Stimulated activated CD4-positive, alpha-beta T cell treated with anti-CD3 and anti-CD28 coated beads, TNF-alpha, amount 100 ng/mL, for 1 hour (primary cell): ENCODE results near the gene CMTM1.
A peak's percentile ranks its signal among the peaks of the same experiment; 100 is the strongest.

Experiments used
- DNase-seq, 3 donors: peaks; one replicate each; pipeline ENCODE4 v3.0.0-alpha.2; 2020; ENCODE audit warnings: low read depth in 3 of 3, low spot score in 1 of 3

Gene CMTM1, protein sequence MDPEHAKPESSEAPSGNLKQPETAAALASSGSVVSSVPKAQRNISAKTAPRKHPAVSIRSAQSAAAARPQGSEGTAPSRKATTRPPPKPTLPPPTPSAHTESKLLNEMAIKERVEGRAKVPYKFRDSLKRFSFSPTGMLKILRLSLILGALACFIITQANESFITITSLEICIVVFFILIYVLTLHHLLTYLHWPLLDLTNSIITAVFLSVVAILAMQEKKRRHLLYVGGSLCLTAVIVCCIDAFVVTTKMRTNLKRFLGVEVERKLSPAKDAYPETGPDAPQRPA

GRCh38 chr16:66566051-66566901 lies at the start of gene CMTM1:
TSS of gene CMTM1 (plus strand) at chr16:66566439. CDS start at chr16:66566514, 75 bp downstream.
- DNase-seq = no peak

GRCh38 chr16:66516509-66516807 lies 49.8 kb upstream of the CMTM1 start:
- no peak for DNase-seq

DNA sequence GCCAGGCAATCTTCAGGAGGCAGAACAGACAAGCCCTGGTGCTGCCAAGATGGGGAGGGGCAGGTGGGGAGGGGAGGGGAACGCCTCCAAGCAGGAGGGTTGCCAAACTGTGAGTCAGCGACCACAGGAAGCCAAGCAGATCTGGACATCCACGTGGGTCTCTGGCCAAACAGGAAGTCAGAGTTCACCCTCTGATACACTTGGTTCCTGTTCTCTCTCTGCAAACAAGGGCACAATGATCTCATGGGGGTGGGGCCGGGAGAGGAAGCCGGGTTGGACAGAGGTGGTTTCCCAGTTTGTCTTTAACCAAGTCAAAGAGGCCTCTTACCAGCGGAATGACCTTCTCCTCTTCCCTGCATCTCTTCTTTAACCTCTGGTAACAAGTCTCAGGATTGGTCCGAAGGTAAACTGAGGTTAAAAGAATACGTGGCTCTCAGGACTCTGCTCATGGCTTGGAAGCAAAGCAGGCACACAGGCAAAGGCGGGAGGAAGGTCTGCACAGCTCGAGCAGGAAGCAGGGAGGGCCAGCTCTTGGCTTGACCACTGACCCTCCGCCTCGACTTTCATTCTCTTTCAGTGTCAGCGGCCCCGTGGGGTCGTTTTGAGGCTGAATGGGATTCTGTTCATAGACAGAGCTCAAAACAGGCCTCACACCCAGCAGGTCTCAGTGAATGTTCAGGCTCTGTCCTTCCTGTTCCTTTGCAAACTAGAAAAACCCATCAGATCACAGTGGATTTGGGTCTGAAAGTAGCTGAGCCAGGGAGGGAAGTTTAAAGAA lies 49.2 kb upstream of the CMTM1 start:
- DNase-seq = peak; percentile 33 to 73 (median 65)

DNA sequence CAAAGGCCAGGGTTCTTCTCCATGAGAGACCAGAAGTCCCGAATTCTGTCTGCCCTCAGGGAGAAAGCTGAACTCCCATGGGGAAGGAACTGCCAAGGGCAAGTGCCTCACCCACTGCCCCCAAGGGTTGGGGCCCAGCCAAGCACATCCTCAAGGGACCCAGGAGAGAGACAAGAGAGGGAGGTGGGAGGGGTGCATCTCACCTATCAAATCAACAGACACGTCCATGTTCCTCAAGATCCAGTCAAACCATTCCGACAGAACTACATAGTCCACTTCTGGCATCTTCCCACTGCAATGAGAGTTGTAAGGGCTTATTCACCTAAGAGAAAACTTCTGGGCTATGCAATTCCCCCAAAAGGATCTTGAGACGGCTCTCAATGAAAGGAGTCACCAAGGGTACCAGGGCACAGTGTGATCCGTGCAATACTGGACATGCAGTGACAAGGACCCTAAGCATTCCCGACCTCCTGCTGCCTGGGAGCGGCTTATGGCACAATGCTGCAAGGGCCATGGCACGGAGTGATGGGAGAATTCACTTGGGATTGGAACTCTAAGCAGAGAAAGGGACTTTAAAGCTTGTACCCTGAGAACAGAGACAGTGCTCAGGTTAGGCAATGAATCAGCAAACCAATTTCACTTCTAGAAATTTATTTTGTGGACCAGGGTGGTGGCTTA lies 48.5 kb upstream of the CMTM1 start:
- no peak for DNase-seq

DNA sequence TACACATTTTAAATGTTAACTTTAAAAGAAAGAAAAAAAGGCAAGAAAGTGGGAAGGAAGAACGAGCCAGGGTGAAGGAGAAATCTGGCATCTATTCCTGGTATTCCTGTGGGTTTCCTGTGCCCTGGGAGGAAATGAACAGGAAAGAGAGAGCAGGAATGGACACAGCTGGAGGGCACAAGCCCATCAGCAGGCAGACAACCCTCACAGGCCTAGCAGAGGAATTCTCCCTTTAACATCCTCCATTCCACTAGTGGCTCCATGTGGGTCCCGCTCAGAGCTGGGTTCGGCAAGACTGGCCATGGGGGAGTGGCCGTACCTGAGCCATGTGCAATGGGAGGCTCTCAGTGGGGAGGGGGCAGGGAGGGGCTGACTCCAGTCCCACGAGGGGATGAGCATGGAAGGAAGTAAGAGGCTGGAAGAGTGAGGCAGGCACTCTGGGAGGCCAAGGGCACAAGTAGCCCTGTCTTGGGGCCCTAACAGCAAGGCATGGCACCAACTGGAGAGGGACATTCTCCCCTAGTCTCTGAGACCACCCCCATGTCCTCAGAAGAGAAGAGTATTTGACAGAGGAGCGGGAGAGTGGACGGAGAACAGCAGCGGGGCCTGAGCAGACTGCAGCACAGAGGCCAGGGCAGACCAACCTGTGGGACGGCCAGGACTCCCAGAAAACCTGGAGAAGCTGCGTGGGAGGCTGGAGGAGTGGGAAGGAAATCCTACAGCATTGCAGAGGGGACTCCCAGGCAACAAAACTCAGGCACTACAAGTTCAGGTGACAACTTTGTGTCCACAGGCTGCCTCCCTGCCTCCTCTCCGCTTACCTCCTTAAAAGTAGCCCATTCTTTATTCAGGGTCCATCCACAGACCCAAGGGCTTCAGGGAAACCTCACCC lies 46.5 kb upstream of the CMTM1 start:
- DNase-seq = no peak

GRCh38 chr16:66520406-66521170 lies 45.7 kb upstream of the CMTM1 start:
- DNase-seq = no peak

GRCh38 chr16:66521252-66521713 lies 45.0 kb upstream of the CMTM1 start:
- no peak for DNase-seq

GRCh38 chr16:66521951-66522771 lies 44.1 kb upstream of the CMTM1 start:
- peak; percentile 73 to 82 (median 82) for DNase-seq

DNA sequence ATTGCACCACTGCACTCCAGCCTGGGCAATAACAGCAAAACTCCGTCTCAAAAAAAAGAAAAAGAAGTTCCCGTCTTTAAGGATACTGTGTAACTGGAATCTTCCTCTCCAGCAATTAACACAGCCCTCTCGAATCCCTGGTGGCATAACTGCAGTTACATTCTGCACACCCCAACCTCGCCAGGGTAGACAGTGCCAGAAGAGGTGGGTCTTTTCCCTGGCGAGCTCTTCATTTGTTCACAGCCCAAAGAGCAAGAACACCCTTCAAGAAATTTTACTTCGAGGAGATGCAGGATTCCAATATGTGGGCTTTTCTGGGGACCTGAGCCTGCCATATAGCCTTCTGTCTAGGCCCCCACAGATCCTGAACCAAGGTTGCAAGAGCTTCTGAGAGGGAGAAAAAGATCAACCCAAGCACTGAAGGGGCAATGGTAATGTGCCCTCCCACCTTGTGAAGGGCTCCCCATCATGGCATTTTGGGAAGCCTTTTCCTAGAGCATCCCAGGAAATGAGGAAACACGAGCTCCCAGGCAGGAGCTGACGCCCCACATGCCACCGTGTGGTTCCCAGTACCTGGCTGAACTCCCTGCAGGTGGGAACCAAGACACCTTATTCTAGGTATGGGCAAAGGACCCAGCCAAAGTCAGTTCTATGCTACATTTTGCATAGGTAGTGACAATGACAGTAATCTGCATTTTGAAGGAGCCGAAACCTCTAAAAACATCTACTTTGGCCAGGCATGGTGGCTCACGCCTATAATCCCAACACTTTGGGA lies 43.2 kb upstream of the CMTM1 start:
- no peak for DNase-seq

- DNase-seq = no peak
Measured at GRCh38 chr16:66523861-66524354, 42.3 kb upstream of the CMTM1 start.

DNA sequence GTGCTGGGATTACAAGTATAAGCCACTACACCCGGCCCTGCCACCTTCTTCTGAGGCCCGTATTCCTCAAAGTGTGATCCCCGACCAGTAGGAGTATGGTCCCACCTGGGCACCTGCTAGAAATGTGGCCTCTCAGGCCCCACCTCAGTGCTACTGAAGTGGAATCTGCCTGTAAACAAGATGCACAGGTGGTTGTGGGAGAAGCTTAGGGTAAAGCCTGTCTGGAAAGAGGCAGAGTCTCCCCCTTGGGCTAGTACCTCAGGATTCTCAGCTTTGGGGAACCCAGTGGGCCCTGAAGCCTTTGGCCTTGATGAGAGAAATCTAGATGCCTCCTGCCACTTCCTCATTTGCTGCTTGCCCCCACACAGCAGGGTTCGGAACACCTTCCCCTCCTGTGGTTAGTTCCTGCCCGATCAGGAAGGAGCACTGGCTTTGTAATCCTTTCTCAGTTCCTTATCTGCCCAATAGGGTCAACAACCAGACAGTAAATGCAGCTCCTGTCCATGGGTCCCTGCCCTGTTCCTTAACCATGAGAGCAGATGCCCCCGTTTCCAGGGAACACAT lies 41.6 kb upstream of the CMTM1 start:
- DNase-seq = no peak

- DNase-seq = no peak
Measured at GRCh38 chr16:66525396-66526180, 40.7 kb upstream of the CMTM1 start.

GRCh38 chr16:66528294-66528693 lies 37.9 kb upstream of the CMTM1 start:
- DNase-seq = no peak

DNA sequence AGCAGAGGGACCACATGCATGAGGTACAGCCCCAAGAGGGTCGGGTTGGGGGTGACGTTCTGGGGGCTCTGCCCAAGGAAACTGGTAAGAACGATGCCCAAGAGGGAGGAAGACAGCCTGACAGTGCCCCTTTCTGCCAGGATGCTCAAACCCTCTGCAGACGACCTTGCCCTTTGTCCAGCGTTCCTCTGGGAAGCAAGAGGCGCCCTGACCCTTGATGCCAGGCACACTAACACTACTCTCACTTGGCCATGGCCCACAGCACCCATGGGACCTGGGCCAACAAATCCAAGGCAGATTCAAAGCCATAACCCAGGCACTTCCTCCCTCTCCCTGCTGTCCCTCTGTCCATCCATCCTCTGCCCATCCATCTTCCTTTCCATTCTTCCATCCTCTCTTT lies 36.8 kb upstream of the CMTM1 start:
- DNase-seq = no peak

- DNase-seq = no peak
Measured at GRCh38 chr16:66534376-66534799, 31.9 kb upstream of the CMTM1 start.

- DNase-seq = no peak
Measured at GRCh38 chr16:66536525-66536924, 29.7 kb upstream of the CMTM1 start.
